Mucosa of descending colon (tissue), 3 donors: ENCODE measurements around the gene UGT1A1. TPM values are rescaled to one million over a fixed set of nuclear protein-coding genes. Genes with fewer than 3 reads are reported as not detected.
A peak's percentile ranks its signal among the peaks of the same experiment; 100 is the strongest.
"Not testable (repeated sequence)": the region's sequence is repeated elsewhere in the genome, so short reads cannot be mapped to it uniquely, and the experiment has no call there.

Experiments used
- ATAC-seq: fragments of 200-7000 bp; cut with Tn5 transposase; one replicate; pipeline ENCODE4 v1.9.1; 2020; ENCODE audit warnings: mild to moderate bottlenecking, moderate library complexity
- DNase-seq, 3 donors: peaks; one replicate each; pipeline ENCODE4 v3.0.0-alpha.2; 2020
- H3K36me3 ChIP-seq: fragments of 200-600 bp; one replicate; pipeline ENCODE4 v1.8.0; 2021; ENCODE audit warnings: low read depth, mild to moderate bottlenecking
- H3K4me1 ChIP-seq: fragments of 200-600 bp; one replicate; pipeline ENCODE4 v1.8.0; 2021; ENCODE audit warnings: low read depth, mild to moderate bottlenecking
- H3K4me3 ChIP-seq: fragments of 200-600 bp; one replicate; pipeline ENCODE4 v1.8.0; 2021; ENCODE audit warnings: mild to moderate bottlenecking
- H3K9me3 ChIP-seq: fragments of 200-600 bp; one replicate; pipeline ENCODE4 v1.8.0; 2021; ENCODE audit warnings: mild to moderate bottlenecking
- intact Hi-C, 2 donors: fragments of 100-400 bp; cut with DNase I in 1 of 2; cut with micrococcal nuclease in 1 of 2; formaldehyde crosslinking; loops; one replicate each; pipeline versions ENCODE4 v1.11.0 to v1.11.1; 2022; cut with DNase I, micrococcal nuclease
- total RNA-seq, 3 donors: library from RNA; stranded (reverse); fragmentation: NEBNext Ultra II Directional in 2 of 3; extraction: Animal tissue kit (Norgen Biotek cat#: 25700) in 2 of 3; gene quantifications; one replicate each; pipeline versions ENCODE4 v1.2.1 to v1.2.4, GENCODE V29; 2021 to 2023
- TF ChIP-seq, protein P1 (sequence below): fragments of 200-600 bp; IDR thresholded peaks from one replicate; pipeline ENCODE4 v1.8.0; 2022; ENCODE audit warnings: antibody characterized with exemption, mild to moderate bottlenecking
- donor health status: DM: no; HTN: no; CAD: no; lungs with moderate emphysema.
- donor health status: DM: no; HTN: no; CAD: no.
- donor health status: DM: no; HTN: yes; CAD: no.

Gene UGT1A1
- total RNA-seq, 3 donors from 2014 or later = 4.0 to 7.0 (median 4.9) TPM

DNA sequence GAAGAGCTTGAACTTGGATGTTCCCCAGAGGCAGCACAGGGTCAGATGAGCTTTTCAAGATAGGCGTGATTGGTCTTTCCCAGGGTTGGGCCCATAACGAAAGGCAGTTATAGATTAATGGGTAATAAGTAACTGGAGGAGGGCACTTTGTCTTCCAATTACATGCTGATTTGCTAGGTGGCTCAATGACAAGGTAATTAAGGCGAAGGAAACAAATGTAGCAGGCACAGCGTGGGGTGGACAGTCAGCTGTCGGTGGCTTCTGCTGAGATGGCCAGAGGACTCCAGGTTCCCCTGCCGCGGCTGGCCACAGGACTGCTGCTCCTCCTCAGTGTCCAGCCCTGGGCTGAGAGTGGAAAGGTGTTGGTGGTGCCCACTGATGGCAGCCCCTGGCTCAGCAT, 41.5 kb upstream of the UGT1A1 start, which contains the start of gene UGT1A4:
Gene UGT1A4, plus strand, starts transcription at position 185 of the 400 bp plus-strand sequence. Its CDS starts 85 bp downstream, at position 270.
- Histone ChIP-seq H3K4me3 (no peak within 1 kb of the TSS), H3K4me1 (no peaks in the 10 kb centered on the region), H3K9me3 (no peaks in the 10 kb centered on the region), H3K36me3 (no peaks in the 10 kb centered on the region)
- DNase-seq = no peak
- ATAC-seq = no peak
- TF ChIP-seq, protein P1, sequence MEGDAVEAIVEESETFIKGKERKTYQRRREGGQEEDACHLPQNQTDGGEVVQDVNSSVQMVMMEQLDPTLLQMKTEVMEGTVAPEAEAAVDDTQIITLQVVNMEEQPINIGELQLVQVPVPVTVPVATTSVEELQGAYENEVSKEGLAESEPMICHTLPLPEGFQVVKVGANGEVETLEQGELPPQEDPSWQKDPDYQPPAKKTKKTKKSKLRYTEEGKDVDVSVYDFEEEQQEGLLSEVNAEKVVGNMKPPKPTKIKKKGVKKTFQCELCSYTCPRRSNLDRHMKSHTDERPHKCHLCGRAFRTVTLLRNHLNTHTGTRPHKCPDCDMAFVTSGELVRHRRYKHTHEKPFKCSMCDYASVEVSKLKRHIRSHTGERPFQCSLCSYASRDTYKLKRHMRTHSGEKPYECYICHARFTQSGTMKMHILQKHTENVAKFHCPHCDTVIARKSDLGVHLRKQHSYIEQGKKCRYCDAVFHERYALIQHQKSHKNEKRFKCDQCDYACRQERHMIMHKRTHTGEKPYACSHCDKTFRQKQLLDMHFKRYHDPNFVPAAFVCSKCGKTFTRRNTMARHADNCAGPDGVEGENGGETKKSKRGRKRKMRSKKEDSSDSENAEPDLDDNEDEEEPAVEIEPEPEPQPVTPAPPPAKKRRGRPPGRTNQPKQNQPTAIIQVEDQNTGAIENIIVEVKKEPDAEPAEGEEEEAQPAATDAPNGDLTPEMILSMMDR = no peak
- intact Hi-C loops = no loop called here

DNA sequence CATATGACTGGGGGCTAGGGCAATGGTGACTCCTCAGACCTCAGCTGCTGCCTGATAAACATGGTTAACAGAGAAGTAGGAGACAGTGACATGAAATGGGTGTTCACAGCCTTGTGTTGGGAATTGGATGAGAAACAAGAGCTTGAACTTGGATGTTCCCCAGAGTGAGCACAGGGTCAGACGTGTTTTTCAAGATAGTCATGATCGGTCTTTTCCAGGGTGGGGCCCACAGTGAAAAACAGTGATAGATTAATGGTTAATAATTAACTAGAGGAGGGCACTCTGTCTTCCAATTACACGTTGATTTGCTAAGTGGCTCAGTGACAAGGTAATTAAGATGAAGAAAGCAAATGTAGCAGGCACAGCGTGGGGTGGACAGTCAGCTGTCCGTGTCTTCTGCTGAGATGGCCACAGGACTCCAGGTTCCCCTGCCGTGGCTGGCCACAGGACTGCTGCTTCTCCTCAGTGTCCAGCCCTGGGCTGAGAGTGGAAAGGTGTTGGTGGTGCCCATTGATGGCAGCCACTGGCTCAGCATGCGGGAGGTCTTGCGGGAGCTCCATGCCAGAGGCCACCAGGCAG, 31.3 kb upstream of the UGT1A1 start, which contains the start of gene UGT1A3:
Gene UGT1A3, plus strand, starts transcription at position 320 of the 579 bp plus-strand sequence. Its CDS starts 85 bp downstream, at position 405.
- Histone ChIP-seq H3K4me3 (no peak within 1 kb of the TSS), H3K4me1 (no peaks in the 10 kb centered on the region), H3K9me3 (no peaks in the 10 kb centered on the region), H3K36me3 (no peaks in the 10 kb centered on the region)
- ATAC-seq (peak; percentile 47), DNase-seq (no peak)
- TF ChIP-seq, protein P1 = no peak
- intact Hi-C loops = no loop called here

DNA sequence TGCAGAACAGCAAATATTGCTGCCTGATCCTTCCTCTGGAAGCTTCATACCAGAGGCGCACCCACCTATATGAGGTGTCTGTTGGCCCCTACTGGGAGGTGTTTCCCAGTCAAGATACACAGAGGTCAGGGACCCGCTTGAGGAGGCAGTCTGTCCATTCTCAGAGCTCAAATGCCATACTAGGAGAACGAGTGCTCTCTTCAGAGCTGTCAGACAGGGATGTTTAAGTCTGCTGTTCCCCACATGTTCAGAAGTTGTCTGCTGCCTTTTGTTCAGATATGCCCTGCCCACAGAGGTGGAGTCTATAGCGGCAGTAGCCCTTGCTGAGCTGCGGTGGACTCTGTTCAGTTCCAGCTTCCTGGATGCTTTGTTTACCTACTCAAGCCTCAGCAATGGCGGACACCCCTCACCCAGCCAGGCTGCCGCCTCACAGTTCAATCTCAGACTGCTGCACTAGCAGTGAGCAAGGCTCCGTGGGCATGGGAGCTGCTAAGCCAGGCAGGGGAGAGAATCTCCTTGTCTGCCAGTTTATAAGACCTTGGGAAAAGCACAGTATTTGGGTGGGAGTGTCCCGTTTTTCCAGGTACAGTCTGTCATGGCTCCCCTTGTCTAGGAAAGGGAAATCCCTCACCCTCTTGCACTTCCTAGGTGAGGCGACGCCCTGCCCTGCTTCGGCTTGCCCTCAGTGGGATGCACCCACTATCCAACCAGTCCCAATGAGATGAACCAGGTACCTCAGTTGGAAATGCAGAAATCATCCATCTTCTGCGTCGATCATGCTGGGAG, 23.0 kb upstream of the UGT1A1 start:
- DNase-seq (peak in 2 of 3 donors; percentile 17 to 54), ATAC-seq (peak; percentile 77)
- H3K36me3 ChIP-seq, H3K4me3 ChIP-seq, H3K9me3 ChIP-seq, H3K4me1 ChIP-seq, intact Hi-C loops: not testable (repeated sequence)

DNA sequence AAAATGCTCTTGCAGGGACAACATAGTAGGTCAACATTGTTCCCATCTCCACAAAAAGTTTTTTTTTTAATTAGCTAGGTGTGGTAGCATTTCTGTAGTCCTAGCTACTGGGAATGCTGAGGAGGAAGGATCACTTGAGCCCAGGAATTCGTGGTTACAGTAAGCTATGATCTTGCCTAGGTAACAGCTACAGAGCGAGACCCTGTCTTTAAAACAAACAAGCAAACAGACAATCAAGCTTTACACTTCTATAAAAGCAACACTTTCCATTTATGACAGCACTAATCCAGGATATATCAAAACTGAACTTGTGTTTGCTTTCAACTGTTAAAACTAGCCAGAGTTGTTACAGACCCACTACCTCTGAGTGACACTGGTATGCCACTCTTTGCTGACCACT, 19.2 kb upstream of the UGT1A1 start:
- Histone ChIP-seq H3K4me1 (peaks cover 8% of the 10 kb centered on the region), H3K4me3 (no peak overlapping the region), H3K36me3 (no peaks in the 10 kb centered on the region), H3K9me3 (no peaks in the 10 kb centered on the region)
- intact Hi-C loops = no loop called here
- peak; percentile 44 for ATAC-seq
- no peak for DNase-seq
- TF ChIP-seq, protein P1 = no peak

DNA sequence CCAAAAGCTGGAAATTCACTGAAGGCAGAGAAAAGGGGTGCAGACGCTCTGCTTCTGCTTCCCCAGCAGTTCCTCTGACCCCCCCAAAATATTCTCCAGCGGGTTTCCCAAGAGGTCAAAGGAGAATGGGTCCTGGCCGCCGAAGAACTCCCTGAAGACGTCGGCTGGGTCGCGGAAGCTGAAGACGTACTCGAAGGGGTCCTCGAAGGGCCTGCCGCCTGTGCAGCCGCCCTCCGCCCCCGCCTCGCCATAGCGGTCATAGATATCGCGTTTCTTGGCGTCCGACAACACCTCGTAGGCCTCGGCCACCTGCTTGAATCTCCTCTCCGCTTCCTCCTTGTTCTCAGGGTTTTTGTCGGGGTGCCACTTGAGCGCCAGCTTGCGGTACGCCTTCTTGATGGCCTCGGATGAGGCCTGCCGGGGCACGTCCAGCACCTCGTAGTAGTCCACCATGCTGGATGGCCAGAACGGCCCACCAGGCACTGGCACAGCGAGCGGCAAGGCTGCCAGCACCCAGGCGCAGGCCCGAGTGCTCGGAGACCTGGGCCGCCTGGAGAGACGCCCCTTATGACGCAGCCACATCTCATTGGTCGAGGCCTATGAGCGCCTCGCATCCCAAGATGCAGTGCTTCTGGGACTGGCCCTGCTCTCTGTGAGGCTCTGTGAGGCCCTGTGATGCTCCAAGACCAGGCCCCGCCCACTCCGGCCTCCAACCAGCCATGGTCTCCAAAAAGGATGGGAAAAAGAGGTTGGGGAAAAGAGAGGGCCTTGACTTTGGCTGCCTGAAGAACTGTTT, 16.4 kb upstream of the UGT1A1 start:
- TF ChIP-seq, protein P1 = no peak
- Histone ChIP-seq H3K9me3 (no peaks in the 10 kb centered on the region), H3K4me1 (no peaks in the 10 kb centered on the region), H3K36me3 (no peaks in the 10 kb centered on the region), H3K4me3 (no peak overlapping the region)
- peak in 1 of 3 donors; percentile 51 for DNase-seq
- intact Hi-C loops = no loop called here
- no peak for ATAC-seq
